OCI-LY7 (cell line): ENCODE measurements around the gene MYLK4.

Experiments
- EZH2phosphoT487 ChIP-seq: fragments of 200-600 bp; sonication (generic); IDR thresholded peaks from 2 replicates; pipeline ENCODE4 v1.6.1; 2018; ENCODE audit warnings: low read depth, borderline replicate concordance, mild to moderate bottlenecking, mixed run types, antibody characterized with exemption, low read length, moderate library complexity, mixed read lengths
- TF ChIP-seq, protein P1 (sequence below): fragments of 200-600 bp; sonication (generic); conservative IDR thresholded peaks from 2 replicates; pipeline ENCODE4 v1.5.1; 2014; ENCODE audit warnings: mild to moderate bottlenecking, antibody characterized with exemption, low read length, moderate library complexity, mixed read lengths

GRCh38 chr6:2688401-2689064 is 62.2 kb downstream of the MYLK4 start:
- TF ChIP-seq, protein P1, sequence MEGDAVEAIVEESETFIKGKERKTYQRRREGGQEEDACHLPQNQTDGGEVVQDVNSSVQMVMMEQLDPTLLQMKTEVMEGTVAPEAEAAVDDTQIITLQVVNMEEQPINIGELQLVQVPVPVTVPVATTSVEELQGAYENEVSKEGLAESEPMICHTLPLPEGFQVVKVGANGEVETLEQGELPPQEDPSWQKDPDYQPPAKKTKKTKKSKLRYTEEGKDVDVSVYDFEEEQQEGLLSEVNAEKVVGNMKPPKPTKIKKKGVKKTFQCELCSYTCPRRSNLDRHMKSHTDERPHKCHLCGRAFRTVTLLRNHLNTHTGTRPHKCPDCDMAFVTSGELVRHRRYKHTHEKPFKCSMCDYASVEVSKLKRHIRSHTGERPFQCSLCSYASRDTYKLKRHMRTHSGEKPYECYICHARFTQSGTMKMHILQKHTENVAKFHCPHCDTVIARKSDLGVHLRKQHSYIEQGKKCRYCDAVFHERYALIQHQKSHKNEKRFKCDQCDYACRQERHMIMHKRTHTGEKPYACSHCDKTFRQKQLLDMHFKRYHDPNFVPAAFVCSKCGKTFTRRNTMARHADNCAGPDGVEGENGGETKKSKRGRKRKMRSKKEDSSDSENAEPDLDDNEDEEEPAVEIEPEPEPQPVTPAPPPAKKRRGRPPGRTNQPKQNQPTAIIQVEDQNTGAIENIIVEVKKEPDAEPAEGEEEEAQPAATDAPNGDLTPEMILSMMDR: no peak
- no peak for TF ChIP-seq EZH2phosphoT487
